Neural cell (in vitro differentiated cells): ENCODE data around the gene ROR1.

Experiments used
- EP300 ChIP-seq: fragments of 450-650 bp; conservative IDR thresholded peaks from 2 replicates; pipeline ENCODE4 v1.6.1; 2014; ENCODE audit warnings: antibody characterized with exemption, mild to moderate bottlenecking, moderate library complexity; ENCODE audit not compliant: poor library complexity, severe bottlenecking
- EZH2 ChIP-seq: fragments of 200-600, 300-800 bp; shearing (Covaris generic), sonication (generic); IDR thresholded peaks from 2 replicates; pipeline ENCODE4 v1.6.1; 2014; ENCODE audit warnings: antibody characterized with exemption, low read length, borderline replicate concordance, mild to moderate bottlenecking; ENCODE audit not compliant: insufficient read depth, poor library complexity, severe bottlenecking
- MXI1 ChIP-seq: fragments of 450-650 bp; conservative IDR thresholded peaks from 2 replicates; pipeline ENCODE4 v1.6.1; 2014; ENCODE audit warnings: antibody characterized with exemption, mild to moderate bottlenecking; ENCODE audit not compliant: poor library complexity, severe bottlenecking
- POLR2AphosphoS5 ChIP-seq: IDR thresholded peaks from 2 replicates; pipeline ENCODE4 v1.6.1; 2012
- RAD21 ChIP-seq: fragments of 450-650 bp; conservative IDR thresholded peaks from 2 replicates; pipeline ENCODE4 v1.6.1; 2014; ENCODE audit warnings: antibody characterized with exemption, mild to moderate bottlenecking, moderate library complexity
- SMC3 ChIP-seq: fragments of 450-650 bp; conservative IDR thresholded peaks from 2 replicates; pipeline ENCODE4 v1.6.1; 2014; ENCODE audit warnings: antibody characterized with exemption, mild to moderate bottlenecking, moderate library complexity; ENCODE audit not compliant: poor library complexity
- TAF1 ChIP-seq: IDR thresholded peaks from 2 replicates; pipeline ENCODE4 v1.6.1; 2012; ENCODE audit warnings: low read depth
- TF ChIP-seq, protein P1 (sequence below): fragments of 450-650 bp; IDR thresholded peaks from 2 replicates; pipeline ENCODE4 v1.5.1; 2014; ENCODE audit warnings: antibody characterized with exemption, mild to moderate bottlenecking, moderate library complexity; ENCODE audit not compliant: poor library complexity, severe bottlenecking
- TF ChIP-seq, protein P2 (sequence below): IDR thresholded peaks from 2 replicates; pipeline ENCODE4 v1.6.1; 2012; ENCODE audit warnings: borderline replicate concordance

DNA sequence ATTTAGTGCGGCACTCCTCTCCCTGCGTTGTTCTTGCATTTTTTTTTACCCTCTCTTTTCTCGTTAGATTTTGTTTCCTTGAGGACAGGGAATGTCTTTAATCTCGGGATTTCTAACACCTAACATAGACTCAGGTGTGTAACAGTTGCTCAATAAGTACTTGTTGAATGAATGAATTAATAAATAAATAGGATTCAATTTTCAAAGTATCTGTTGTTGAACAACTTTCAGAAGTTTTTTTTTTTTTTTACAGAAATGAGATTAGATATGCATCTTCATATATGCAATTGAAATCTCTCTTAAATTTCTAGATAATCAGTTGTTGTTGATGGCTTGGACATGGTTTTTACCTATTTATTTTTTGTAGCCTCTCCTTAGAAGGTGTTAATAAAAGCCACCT is 83.1 kb downstream of the ROR1 start:
- TF ChIP-seq POLR2AphosphoS5 (no peak), RAD21 (no peak), SMC3 (no peak), MXI1 (no peak), EZH2 (no peak), EP300 (no peak), TAF1 (no peak)
- TF ChIP-seq, protein P1, sequence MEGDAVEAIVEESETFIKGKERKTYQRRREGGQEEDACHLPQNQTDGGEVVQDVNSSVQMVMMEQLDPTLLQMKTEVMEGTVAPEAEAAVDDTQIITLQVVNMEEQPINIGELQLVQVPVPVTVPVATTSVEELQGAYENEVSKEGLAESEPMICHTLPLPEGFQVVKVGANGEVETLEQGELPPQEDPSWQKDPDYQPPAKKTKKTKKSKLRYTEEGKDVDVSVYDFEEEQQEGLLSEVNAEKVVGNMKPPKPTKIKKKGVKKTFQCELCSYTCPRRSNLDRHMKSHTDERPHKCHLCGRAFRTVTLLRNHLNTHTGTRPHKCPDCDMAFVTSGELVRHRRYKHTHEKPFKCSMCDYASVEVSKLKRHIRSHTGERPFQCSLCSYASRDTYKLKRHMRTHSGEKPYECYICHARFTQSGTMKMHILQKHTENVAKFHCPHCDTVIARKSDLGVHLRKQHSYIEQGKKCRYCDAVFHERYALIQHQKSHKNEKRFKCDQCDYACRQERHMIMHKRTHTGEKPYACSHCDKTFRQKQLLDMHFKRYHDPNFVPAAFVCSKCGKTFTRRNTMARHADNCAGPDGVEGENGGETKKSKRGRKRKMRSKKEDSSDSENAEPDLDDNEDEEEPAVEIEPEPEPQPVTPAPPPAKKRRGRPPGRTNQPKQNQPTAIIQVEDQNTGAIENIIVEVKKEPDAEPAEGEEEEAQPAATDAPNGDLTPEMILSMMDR, result no peak
- TF ChIP-seq, protein P2, sequence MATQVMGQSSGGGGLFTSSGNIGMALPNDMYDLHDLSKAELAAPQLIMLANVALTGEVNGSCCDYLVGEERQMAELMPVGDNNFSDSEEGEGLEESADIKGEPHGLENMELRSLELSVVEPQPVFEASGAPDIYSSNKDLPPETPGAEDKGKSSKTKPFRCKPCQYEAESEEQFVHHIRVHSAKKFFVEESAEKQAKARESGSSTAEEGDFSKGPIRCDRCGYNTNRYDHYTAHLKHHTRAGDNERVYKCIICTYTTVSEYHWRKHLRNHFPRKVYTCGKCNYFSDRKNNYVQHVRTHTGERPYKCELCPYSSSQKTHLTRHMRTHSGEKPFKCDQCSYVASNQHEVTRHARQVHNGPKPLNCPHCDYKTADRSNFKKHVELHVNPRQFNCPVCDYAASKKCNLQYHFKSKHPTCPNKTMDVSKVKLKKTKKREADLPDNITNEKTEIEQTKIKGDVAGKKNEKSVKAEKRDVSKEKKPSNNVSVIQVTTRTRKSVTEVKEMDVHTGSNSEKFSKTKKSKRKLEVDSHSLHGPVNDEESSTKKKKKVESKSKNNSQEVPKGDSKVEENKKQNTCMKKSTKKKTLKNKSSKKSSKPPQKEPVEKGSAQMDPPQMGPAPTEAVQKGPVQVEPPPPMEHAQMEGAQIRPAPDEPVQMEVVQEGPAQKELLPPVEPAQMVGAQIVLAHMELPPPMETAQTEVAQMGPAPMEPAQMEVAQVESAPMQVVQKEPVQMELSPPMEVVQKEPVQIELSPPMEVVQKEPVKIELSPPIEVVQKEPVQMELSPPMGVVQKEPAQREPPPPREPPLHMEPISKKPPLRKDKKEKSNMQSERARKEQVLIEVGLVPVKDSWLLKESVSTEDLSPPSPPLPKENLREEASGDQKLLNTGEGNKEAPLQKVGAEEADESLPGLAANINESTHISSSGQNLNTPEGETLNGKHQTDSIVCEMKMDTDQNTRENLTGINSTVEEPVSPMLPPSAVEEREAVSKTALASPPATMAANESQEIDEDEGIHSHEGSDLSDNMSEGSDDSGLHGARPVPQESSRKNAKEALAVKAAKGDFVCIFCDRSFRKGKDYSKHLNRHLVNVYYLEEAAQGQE, result no peak
